ENCODE measurements around the gene HSD17B8. TPM values are rescaled to one million over a fixed set of nuclear protein-coding genes. Genes with fewer than 3 reads are reported as not detected.

HSD17B8 gene
- total RNA-seq, 2 experiments from 2014 or later, result 8.6 to 10.5 TPM

GRCh38 chr6:33241968-33242367 is 37.5 kb downstream of the HSD17B8 start:
- no peaks in the 10 kb centered on the region for H3K4me1 ChIP-seq (ENCODE audit: insufficient read depth, low read length)
- H3K36me3 ChIP-seq (ENCODE audit: insufficient read depth, low read length), result no peaks in the 10 kb centered on the region
- no peaks in the 10 kb centered on the region for H3K27me3 ChIP-seq (ENCODE audit: control insufficient read depth in 1 of 2, insufficient read depth in 2 of 2, low read length in 2 of 2)
- H3K27ac ChIP-seq (ENCODE audit: low read depth in 1 of 2, low read length in 2 of 2), result no peak overlapping the region
- H3K4me3 ChIP-seq (ENCODE audit: low read length), result no peak overlapping the region
- ATAC-seq (ENCODE audit: poor library complexity), result peak; percentile 43
- intact Hi-C loops (cut with DNase I, micrococcal nuclease), result no loop called here
- H3K9me3 ChIP-seq (ENCODE audit: control insufficient read depth in 1 of 2, insufficient read depth in 1 of 2, low read length in 2 of 2), result no peaks in the 10 kb centered on the region
- ChIA-PET CTCF (no interaction called here), POLR2A (no interaction called here)
- no peak for TF ChIP-seq CTCF (IDR thresholded peaks at IDR 0.05)
- no peak for DNase-seq
- Mint-ChIP-seq H3K9me3 (no peaks in the 10 kb centered on the region), H3K27ac (peak overlapping the region; percentile 0), H3K4me1 (ENCODE audit: low read depth) (peaks cover 12% of the 10 kb centered on the region), H3K27me3 (peaks cover 5% of the 10 kb centered on the region), H3K4me3 (no peak overlapping the region), H3K36me3 (ENCODE audit: low read depth) (no peaks in the 10 kb centered on the region)

GRCh38 chr6:33243476-33243875 is 39.0 kb downstream of the HSD17B8 start:
- Mint-ChIP-seq H3K27me3 (no peaks in the 10 kb centered on the region), H3K9me3 (no peaks in the 10 kb centered on the region), H3K36me3 (ENCODE audit: low read depth) (no peaks in the 10 kb centered on the region), H3K4me3 (no peak overlapping the region), H3K4me1 (ENCODE audit: low read depth) (peaks cover 19% of the 10 kb centered on the region), H3K27ac (no peak overlapping the region)
- no peaks in the 10 kb centered on the region for H3K36me3 ChIP-seq (ENCODE audit: insufficient read depth, low read length)
- CTCF ChIA-PET, result no interaction called here
- DNase-seq, result no peak
- intact Hi-C loops (cut with DNase I, micrococcal nuclease), result no loop called here
- no peaks in the 10 kb centered on the region for H3K27me3 ChIP-seq (ENCODE audit: control insufficient read depth in 1 of 2, insufficient read depth in 2 of 2, low read length in 2 of 2)
- H3K4me1 ChIP-seq (ENCODE audit: insufficient read depth, low read length), result peaks cover 8% of the 10 kb centered on the region
- no peak for ATAC-seq (ENCODE audit: poor library complexity)
- no peaks in the 10 kb centered on the region for H3K9me3 ChIP-seq (ENCODE audit: control insufficient read depth in 1 of 2, insufficient read depth in 1 of 2, low read length in 2 of 2)
- no peak overlapping the region for H3K27ac ChIP-seq (ENCODE audit: low read depth in 1 of 2, low read length in 2 of 2)
- no peak overlapping the region for H3K4me3 ChIP-seq (ENCODE audit: low read length)
- no peak for TF ChIP-seq CTCF (IDR thresholded peaks at IDR 0.05)
- POLR2A ChIA-PET, result no interaction called here

GRCh38 chr6:33247977-33248642 is 43.7 kb downstream of the HSD17B8 start:
- ChIA-PET POLR2A (interaction anchor here (0.5 to 4.0 kb wide), 35 partner anchors 10 to 403 kb away, joined by 3 to 95 read pairs (median 8); partner anchors contain the start of genes B3GALT4, BRD2, HLA-DMA and HSD17B8), CTCF (interaction anchor here (0.6 to 6.8 kb wide), 28 partner anchors 8 to 373 kb away, joined by 3 to 76 read pairs (median 4); partner anchors contain the start of genes HLA-DPA1, HSD17B8, ITPR3 and RGL2)
- H3K9me3 Mint-ChIP-seq, result no peaks in the 10 kb centered on the region

More at GRCh38 chr6:33247977-33248642, 43.7 kb downstream of the HSD17B8 start:
- no peaks in the 10 kb centered on the region for H3K9me3 ChIP-seq (ENCODE audit: control insufficient read depth in 1 of 2, insufficient read depth in 1 of 2, low read length in 2 of 2)
- H3K4me1 Mint-ChIP-seq (ENCODE audit: low read depth), result peaks cover 37% of the 10 kb centered on the region
- peaks cover 24% of the 10 kb centered on the region for H3K36me3 Mint-ChIP-seq (ENCODE audit: low read depth)
- TF ChIP-seq CTCF (IDR thresholded peaks at IDR 0.05), result peak; percentile 89
- H3K4me3 ChIP-seq (ENCODE audit: low read length), result peak overlapping the region; percentile 70
- peak overlapping the region; percentile 98 for H3K27ac ChIP-seq (ENCODE audit: low read depth in 1 of 2, low read length in 2 of 2)
- peaks cover 32% of the 10 kb centered on the region for H3K4me1 ChIP-seq (ENCODE audit: insufficient read depth, low read length)
- DNase-seq (peak; percentile 83 to 94 (median 92)), ATAC-seq (ENCODE audit: poor library complexity) (peak; percentile 43)
- H3K4me3 Mint-ChIP-seq, result peak overlapping the region; percentile 92
- no peaks in the 10 kb centered on the region for H3K27me3 ChIP-seq (ENCODE audit: control insufficient read depth in 1 of 2, insufficient read depth in 2 of 2, low read length in 2 of 2)
- peaks cover 17% of the 10 kb centered on the region for H3K36me3 ChIP-seq (ENCODE audit: insufficient read depth, low read length)
- intact Hi-C loops (cut with DNase I, micrococcal nuclease), result loop anchor here (1.0 to 2.0 kb wide), 7 partner anchors 39 to 363 kb away; partner anchors contain the start of gene RING1 (in 2 of the 2)
- H3K27ac Mint-ChIP-seq, result peak overlapping the region; percentile 97
- H3K27me3 Mint-ChIP-seq, result no peaks in the 10 kb centered on the region

All from CD4-positive, alpha-beta T cell (primary cell).